Erythroblast (primary cell): ENCODE results near the gene ZDHHC16.

ENCODE experiments used
- GATA1 ChIP-seq: IDR thresholded peaks from 2 replicates; pipeline ENCODE4 v1.6.1; 2011; ENCODE audit warnings: low read depth, mild to moderate bottlenecking, control low read depth, low read length, moderate library complexity
- POLR2A ChIP-seq: IDR thresholded peaks from 2 replicates; pipeline ENCODE4 v1.6.1; 2011; ENCODE audit warnings: mild to moderate bottlenecking, low read length

DNA sequence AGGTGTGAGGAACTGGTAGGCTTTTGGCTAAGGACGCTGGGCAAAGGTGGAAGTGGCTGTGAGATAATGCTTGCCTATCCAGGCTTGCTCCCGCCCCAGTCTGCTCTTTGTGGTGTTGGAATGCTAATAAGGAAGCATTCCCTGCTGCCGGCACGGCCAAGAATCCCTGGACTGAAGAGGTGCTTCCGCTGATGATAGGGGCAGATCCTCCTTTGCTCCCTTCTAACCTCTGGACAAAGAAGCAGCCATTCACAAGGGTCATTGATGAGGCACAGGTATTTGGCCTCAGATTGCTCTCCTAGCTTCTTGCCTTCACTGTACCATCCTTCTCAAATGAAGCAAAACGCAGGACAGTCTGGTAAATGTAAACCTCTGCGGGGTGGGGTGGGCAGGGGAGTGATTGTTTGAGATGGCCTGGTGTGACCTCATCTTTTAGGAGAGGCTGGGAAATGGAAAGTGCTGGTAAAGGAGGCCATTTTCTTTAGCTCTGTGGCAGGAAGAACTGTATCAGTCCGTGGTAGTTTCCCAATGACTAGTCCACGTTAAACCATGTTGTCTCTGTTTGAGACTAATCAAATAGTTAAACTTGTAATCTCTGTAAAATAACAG lies 18.3 kb upstream of the ZDHHC16 start:
- TF ChIP-seq POLR2A (no peak), GATA1 (no peak)
